ENCODE results near the gene HOMER3. TPM values are rescaled to one million over a fixed set of nuclear protein-coding genes. Genes with fewer than 3 reads are reported as not detected.

Gene HOMER3
- total RNA-seq, 4 donors from 2014 or later: 8.1 to 82.0 (median 12.7) TPM

DNA sequence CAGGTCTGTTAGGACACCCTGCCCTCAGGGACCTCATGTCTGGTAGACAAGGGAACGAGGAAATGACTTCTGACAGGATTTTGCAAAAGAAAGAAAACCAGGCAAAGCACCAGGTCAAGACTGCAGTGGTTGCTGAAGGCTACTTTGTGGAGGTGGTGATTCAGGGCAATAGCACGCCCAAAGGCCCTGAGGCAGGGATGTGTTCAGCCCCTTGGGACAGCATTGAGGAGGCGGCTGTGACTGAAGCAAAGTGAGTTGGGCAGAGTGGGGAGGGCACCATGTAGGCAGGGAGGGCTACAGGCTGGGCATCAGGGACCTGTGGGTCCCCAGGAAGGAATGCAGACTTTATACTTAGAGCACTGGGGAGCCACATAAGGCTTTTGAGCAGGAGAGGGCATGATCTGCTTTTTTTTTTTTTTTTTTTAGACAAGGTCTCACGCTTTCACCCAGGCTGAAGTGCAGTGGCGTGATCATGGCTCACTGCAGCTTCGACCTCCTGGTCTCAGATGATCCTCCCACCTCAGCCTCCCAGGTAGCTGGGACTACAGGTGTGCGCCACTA is 10.8 kb upstream of the HOMER3 start:
- Histone ChIP-seq H3K9me3 (no peaks in the 10 kb centered on the region), H3K4me1 (no peaks in the 10 kb centered on the region), H3K36me3 (no peaks in the 10 kb centered on the region), H3K27me3 (no peaks in the 10 kb centered on the region), H3K27ac (no peak overlapping the region), H3K4me3 (no peak overlapping the region)
- TF ChIP-seq POLR2AphosphoS5 (IDR thresholded peaks at IDR 0.05) (no peak), EP300 (IDR thresholded peaks at IDR 0.05; ENCODE audit: low read depth) (no peak), CTCF (IDR thresholded peaks at IDR 0.05) (no peak), POLR2A (IDR thresholded peaks at IDR 0.05) (no peak)
- no peak for DNase-seq
- 89 to 93% methylated on average over 2 to 7 of the region's 7 CpGs for WGBS, 2 donors (ENCODE audit: low coverage in 1 of 2)
- intact Hi-C loops (cut with DNase I; ENCODE audit: low total_unique reads) (no loop called here), in situ Hi-C loops (cut with MboI; ENCODE audit: low pct_ligation_motif_present in 1 of 4, low pct_unique_long_range_greater_than_20kb in 1 of 4, low sequenced_read_pairs in 3 of 4) (no loop called here)

DNA sequence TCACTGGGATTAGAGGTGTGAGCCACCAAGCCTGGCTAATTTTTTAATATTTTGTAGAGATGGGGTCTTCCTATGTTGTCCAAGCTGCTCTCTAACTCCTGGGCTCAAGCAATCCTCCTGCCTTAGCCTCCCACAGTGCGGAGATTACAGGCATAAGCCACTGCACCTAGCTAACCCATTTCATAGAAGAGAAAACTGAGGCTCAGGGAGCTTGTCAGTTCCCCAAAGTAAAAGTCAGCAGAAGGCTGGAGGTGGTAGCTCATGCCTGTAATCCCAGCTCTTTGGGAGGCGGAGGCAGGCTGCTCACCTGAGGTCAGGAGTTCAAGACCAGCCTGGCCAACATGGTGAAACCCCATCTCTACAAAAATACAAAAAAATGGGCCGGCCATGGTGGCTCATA is 8.8 kb upstream of the HOMER3 start:
- DNase-seq: no peak

GRCh38 chr19:18948976-18949356 is 7.9 kb upstream of the HOMER3 start:
- Histone ChIP-seq H3K27me3 (no peaks in the 10 kb centered on the region), H3K9me3 (no peaks in the 10 kb centered on the region), H3K4me1 (no peaks in the 10 kb centered on the region), H3K4me3 (no peak overlapping the region), H3K36me3 (no peaks in the 10 kb centered on the region), H3K27ac (no peak overlapping the region)
- in situ Hi-C loops (cut with MboI; ENCODE audit: low pct_ligation_motif_present in 1 of 4, low pct_unique_long_range_greater_than_20kb in 1 of 4, low sequenced_read_pairs in 3 of 4) (no loop called here), intact Hi-C loops (cut with DNase I; ENCODE audit: low total_unique reads) (no loop called here)
- no peak for DNase-seq
- TF ChIP-seq POLR2AphosphoS5 (IDR thresholded peaks at IDR 0.05) (no peak), CTCF (IDR thresholded peaks at IDR 0.05) (no peak), POLR2A (IDR thresholded peaks at IDR 0.05) (no peak), EP300 (IDR thresholded peaks at IDR 0.05; ENCODE audit: low read depth) (no peak)
- WGBS, 2 donors (ENCODE audit: low coverage in 1 of 2): 80% methylated on average over 5 of the region's 5 CpGs; no CpG with 5 or more reads in 1 of the 2 donors

More for the DNA sequence above, 8.8 kb upstream of the HOMER3 start:
- no peak for TF ChIP-seq EP300 (IDR thresholded peaks at IDR 0.05; ENCODE audit: low read depth)
- TF ChIP-seq CTCF (IDR thresholded peaks at IDR 0.05): no peak
- no peak for TF ChIP-seq POLR2AphosphoS5 (IDR thresholded peaks at IDR 0.05)
- no peak for TF ChIP-seq POLR2A (IDR thresholded peaks at IDR 0.05)
- WGBS, 2 donors (ENCODE audit: low coverage in 1 of 2): 87 to 100% methylated on average over 1 to 3 of the region's 3 CpGs
- H3K36me3 ChIP-seq: no peaks in the 10 kb centered on the region
- intact Hi-C loops (cut with DNase I; ENCODE audit: low total_unique reads): no loop called here
- no peaks in the 10 kb centered on the region for H3K4me1 ChIP-seq
- H3K9me3 ChIP-seq: no peaks in the 10 kb centered on the region
- H3K27ac ChIP-seq: no peak overlapping the region
- in situ Hi-C loops (cut with MboI; ENCODE audit: low pct_ligation_motif_present in 1 of 4, low pct_unique_long_range_greater_than_20kb in 1 of 4, low sequenced_read_pairs in 3 of 4): no loop called here
- no peaks in the 10 kb centered on the region for H3K27me3 ChIP-seq
- no peak overlapping the region for H3K4me3 ChIP-seq

- Histone ChIP-seq H3K9me3 (no peaks in the 10 kb centered on the region), H3K27me3 (no peaks in the 10 kb centered on the region), H3K36me3 (no peaks in the 10 kb centered on the region), H3K4me3 (no peak overlapping the region), H3K27ac (no peak overlapping the region), H3K4me1 (no peaks in the 10 kb centered on the region)
- no peak for TF ChIP-seq CTCF (IDR thresholded peaks at IDR 0.05)
- in situ Hi-C loops (cut with MboI; ENCODE audit: low pct_ligation_motif_present in 1 of 4, low pct_unique_long_range_greater_than_20kb in 1 of 4, low sequenced_read_pairs in 3 of 4): no loop called here
- 82% methylated on average over 11 of the region's 15 CpGs; no CpG with 5 or more reads in 1 of the 2 donors for WGBS, 2 donors (ENCODE audit: low coverage in 1 of 2)
- no peak for DNase-seq
- intact Hi-C loops (cut with DNase I; ENCODE audit: low total_unique reads): no loop called here
Observed at GRCh38 chr19:18948075-18948975, 7.3 kb upstream of the HOMER3 start.
